ENCODE results near the gene SFT2D2. TPM values are rescaled to one million over a fixed set of nuclear protein-coding genes. Genes with fewer than 3 reads are reported as not detected.

Gene SFT2D2
- total RNA-seq, 1 donor from 2014 or later, result 87.6 TPM

DNA sequence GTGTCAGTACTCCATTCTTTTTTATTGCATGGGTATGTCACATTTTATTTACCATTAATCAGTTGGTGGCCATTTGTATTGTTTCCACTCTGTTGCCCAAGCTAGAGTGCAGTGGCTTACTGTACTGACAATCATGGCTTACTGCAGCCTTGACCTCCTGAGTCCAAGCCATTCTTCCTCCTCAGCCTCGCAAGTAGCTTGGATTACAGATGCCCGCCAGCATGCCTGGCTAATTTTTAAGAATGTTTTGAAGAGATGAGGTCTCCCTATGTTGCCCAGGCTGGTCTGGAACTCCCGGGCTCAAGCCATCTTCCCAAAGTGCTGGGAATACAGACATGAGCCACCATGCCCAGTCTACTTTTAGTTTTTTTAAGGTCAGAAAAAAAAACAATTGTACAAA, 813 bp upstream of the SFT2D2 start:
- ATAC-seq (no peak), DNase-seq (no peak)
- H3K4me3 ChIP-seq, result peak overlapping the region; percentile 100
- no peaks in the 10 kb centered on the region for H3K9me3 ChIP-seq
- no peaks in the 10 kb centered on the region for H3K36me3 ChIP-seq
- intact Hi-C loops (cut with DNase I), result no loop called here
- peaks cover 30% of the 10 kb centered on the region for H3K4me1 ChIP-seq
- no peaks in the 10 kb centered on the region for H3K27me3 ChIP-seq
- TF ChIP-seq, protein P1, sequence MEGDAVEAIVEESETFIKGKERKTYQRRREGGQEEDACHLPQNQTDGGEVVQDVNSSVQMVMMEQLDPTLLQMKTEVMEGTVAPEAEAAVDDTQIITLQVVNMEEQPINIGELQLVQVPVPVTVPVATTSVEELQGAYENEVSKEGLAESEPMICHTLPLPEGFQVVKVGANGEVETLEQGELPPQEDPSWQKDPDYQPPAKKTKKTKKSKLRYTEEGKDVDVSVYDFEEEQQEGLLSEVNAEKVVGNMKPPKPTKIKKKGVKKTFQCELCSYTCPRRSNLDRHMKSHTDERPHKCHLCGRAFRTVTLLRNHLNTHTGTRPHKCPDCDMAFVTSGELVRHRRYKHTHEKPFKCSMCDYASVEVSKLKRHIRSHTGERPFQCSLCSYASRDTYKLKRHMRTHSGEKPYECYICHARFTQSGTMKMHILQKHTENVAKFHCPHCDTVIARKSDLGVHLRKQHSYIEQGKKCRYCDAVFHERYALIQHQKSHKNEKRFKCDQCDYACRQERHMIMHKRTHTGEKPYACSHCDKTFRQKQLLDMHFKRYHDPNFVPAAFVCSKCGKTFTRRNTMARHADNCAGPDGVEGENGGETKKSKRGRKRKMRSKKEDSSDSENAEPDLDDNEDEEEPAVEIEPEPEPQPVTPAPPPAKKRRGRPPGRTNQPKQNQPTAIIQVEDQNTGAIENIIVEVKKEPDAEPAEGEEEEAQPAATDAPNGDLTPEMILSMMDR (IDR thresholded peaks at IDR 0.05), result no peak
- H3K27ac ChIP-seq, result peak overlapping the region; percentile 97

DNA sequence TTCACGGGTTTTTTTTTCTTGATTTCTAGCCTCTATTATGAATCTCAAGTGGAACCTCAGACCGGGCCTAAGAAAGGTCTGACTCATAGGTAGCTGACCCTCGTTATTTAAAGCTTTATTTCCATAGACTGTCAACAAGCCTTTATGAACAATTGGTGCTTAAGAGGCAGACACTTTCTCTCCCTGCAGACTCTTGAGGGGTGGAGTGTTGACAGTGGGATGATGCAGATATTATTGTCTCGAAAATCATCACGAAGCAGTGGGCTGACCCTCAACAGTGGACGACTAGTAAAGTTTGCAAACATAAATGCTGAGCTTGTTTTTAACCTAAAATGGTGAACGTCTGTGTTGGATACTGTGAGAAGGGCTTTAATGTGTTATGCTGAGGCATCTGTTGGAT, 1.8 kb downstream of the SFT2D2 start:
- ATAC-seq (no peak), DNase-seq (no peak)
- Histone ChIP-seq H3K9me3 (no peaks in the 10 kb centered on the region), H3K36me3 (peaks cover 16% of the 10 kb centered on the region), H3K4me1 (peaks cover 36% of the 10 kb centered on the region), H3K27ac (peak overlapping the region; percentile 97), H3K27me3 (no peaks in the 10 kb centered on the region), H3K4me3 (peak overlapping the region; percentile 100)
- TF ChIP-seq, protein P1 (IDR thresholded peaks at IDR 0.05), result no peak
- intact Hi-C loops (cut with DNase I), result no loop called here

DNA sequence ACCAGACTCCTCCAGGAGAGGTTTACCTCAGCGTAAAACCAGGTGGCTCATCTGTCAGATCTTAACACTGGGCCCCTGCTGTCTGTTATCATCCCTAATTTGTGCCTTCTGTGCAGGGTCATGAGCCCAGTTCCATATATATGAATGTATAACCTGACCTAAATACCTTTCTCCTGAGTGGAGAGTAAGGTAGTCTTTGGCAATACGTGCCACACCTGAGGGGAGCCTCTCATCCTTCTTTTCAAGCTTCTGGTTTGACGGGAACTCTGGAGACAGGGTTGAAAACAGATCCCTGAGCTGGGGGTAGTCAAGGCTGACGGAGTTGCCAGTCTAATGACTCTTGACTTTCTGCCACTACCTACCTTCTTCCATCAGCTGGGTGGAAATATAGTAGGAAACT, 4.1 kb downstream of the SFT2D2 start:
- Histone ChIP-seq H3K27me3 (no peaks in the 10 kb centered on the region), H3K4me1 (peaks cover 36% of the 10 kb centered on the region), H3K36me3 (peaks cover 39% of the 10 kb centered on the region), H3K9me3 (no peaks in the 10 kb centered on the region), H3K27ac (no peak overlapping the region), H3K4me3 (no peak overlapping the region)
- TF ChIP-seq, protein P1 (IDR thresholded peaks at IDR 0.05), result no peak
- ATAC-seq, result no peak
- DNase-seq, result no peak
- intact Hi-C loops (cut with DNase I), result no loop called here

DNA sequence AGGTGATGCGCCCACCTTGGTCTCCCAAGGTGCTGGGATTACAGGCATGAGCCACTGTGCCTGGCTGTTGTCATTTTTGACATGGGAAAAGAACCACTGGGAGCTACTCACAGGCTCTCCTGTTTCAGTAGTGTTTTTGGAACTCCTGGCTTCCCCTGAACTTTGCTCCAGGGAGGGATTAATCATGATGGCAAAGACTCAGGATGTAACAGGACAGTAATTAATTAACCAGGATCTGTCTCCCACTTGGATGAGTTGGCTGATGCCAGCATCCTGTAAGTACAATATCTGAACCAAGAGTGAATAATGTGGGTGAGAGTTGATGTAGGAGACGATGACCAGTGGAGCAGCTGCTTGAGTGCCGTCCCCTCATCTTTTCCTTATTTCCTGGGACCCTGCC, 4.9 kb downstream of the SFT2D2 start:
- intact Hi-C loops (cut with DNase I), result no loop called here
- Histone ChIP-seq H3K36me3 (peaks cover 45% of the 10 kb centered on the region), H3K27me3 (no peaks in the 10 kb centered on the region), H3K4me1 (peaks cover 44% of the 10 kb centered on the region), H3K27ac (no peak overlapping the region), H3K9me3 (no peaks in the 10 kb centered on the region), H3K4me3 (no peak overlapping the region)
- ATAC-seq (no peak), DNase-seq (no peak)
- TF ChIP-seq, protein P1 (IDR thresholded peaks at IDR 0.05), result no peak

DNA sequence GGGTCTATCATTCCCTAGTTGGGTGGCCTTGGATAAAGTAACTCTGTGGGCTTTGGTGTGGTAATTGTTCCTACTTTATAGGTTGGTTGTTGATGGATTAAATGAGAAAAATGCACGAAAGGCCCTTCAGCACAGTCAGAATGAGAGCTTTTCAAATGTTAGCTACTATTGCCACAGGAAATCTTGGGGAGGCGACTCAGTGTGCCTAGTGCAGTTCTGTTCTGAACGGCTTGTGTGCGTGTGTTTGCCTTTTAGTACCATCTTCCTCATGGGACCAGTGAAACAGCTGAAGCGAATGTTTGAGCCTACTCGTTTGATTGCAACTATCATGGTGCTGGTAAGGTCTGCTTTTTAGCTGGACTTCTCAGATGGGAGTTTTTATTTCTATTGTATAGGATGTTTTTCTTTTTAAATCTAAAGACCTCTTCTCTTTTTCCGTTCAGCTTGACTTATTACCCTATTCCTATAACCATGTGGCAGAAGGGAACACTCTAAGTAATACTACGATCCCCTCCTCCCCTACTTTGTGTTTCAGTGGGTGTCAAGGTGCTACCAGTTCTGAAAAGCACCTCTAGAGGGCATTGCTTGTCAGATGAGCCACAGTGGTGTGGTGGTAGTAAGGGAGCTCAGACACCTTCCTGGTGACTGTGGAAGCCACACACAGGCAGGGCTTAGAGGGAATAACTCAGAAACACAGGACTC, 9.2 kb downstream of the SFT2D2 start:
- peaks cover 21% of the 10 kb centered on the region for H3K4me1 ChIP-seq
- ATAC-seq (peak; percentile 82), DNase-seq (no peak)
- H3K9me3 ChIP-seq, result no peaks in the 10 kb centered on the region
- H3K36me3 ChIP-seq, result peaks cover 88% of the 10 kb centered on the region
- intact Hi-C loops (cut with DNase I), result no loop called here
- TF ChIP-seq, protein P1 (IDR thresholded peaks at IDR 0.05), result peak; percentile 55
- H3K27me3 ChIP-seq, result no peaks in the 10 kb centered on the region
- peak overlapping the region; percentile 8 for H3K27ac ChIP-seq
- H3K4me3 ChIP-seq, result no peak overlapping the region

DNA sequence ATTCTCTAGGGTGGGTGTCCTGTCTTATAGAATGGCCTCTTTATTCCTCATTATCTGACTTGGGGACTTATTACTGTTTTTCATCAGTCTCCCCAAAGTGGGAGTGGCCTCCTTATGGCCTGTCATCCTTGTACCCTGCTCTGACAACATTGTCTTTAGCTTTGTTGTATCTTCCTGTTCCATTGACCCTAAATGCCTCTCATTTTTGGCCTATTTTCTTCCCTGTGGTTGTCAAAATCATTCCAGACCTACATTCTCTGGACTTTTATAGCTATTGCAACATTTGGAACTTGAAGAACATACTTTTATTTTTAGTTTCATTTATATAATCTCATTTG, 9.7 kb downstream of the SFT2D2 start:
- no peaks in the 10 kb centered on the region for H3K9me3 ChIP-seq
- no peak overlapping the region for H3K4me3 ChIP-seq
- H3K4me1 ChIP-seq, result peaks cover 15% of the 10 kb centered on the region
- H3K27ac ChIP-seq, result peak overlapping the region; percentile 8
- peaks cover 93% of the 10 kb centered on the region for H3K36me3 ChIP-seq
- no peaks in the 10 kb centered on the region for H3K27me3 ChIP-seq
- intact Hi-C loops (cut with DNase I), result no loop called here
- ATAC-seq (peak; percentile 19), DNase-seq (no peak)
- TF ChIP-seq, protein P1 (IDR thresholded peaks at IDR 0.05), result no peak

All from upper lobe of right lung (tissue), 1 donor.